GM12878 (cell line): ENCODE results near the gene OPTC. TPM values are rescaled to one million over a fixed set of nuclear protein-coding genes. Genes with fewer than 3 reads are reported as not detected.

Experiments
- ATAC-seq: fragments of 200-7000 bp; cut with Tn5 transposase; 3 replicates; pipeline ENCODE4 v1.9.1; 2020; ENCODE audit warnings: mild to moderate bottlenecking, moderate library complexity
- BruUV-seq: library from RNA; stranded (reverse); fragments of 400-500 nt; replicated peaks from 2 replicates; lab custom pipeline; 2021; lab: Mats Ljungman, UMichigan
- CTCF ChIA-PET: fragments of 300-600 bp; sonication (Branson Sonifier 250); formaldehyde crosslinking; extraction: SDS; loops from one replicate; lab custom pipeline; 2021; ENCODE audit warnings: inconsistent platforms; lab: Yijun Ruan, JAX
- POLR2A ChIA-PET: fragments of 350-600 bp; formaldehyde crosslinking; extraction: SDS; loops from one replicate; lab custom pipeline; 2021; ENCODE audit warnings: inconsistent platforms; lab: Charles Lee
- RAD21 ChIA-PET: fragments of 300-600 bp; sonication (Branson Sonifier 250); formaldehyde crosslinking; loops from one replicate; lab custom pipeline; 2023; ENCODE audit warnings: antibody characterized with exemption; ENCODE audit not compliant: unreplicated experiment; lab: Charles Lee
- SMC1A ChIA-PET: fragments of 300-600 bp; sonication (Branson Sonifier 250); formaldehyde crosslinking; loops from one replicate; lab custom pipeline; 2023; ENCODE audit not compliant: unreplicated experiment, uncharacterized antibody; lab: Charles Lee
- DNase-seq: peaks from one replicate; pipeline ENCODE4 v3.0.0-alpha.2; 2011; ENCODE audit warnings: low read depth, low spot score
- FAIRE-seq: peaks from 3 replicates; lab custom pipeline; 2011; peaks lifted over from hg19 to GRCh38; lab: Jason Lieb, UNC
- H2AFZ ChIP-seq: 2 replicates; pipeline ENCODE4 v1.6.0; 2011; ENCODE audit warnings: low read depth, low read length, control low read depth; ENCODE audit not compliant: control insufficient read depth
- H3K27ac ChIP-seq: 2 replicates; pipeline ENCODE4 v1.5.1; 2011; ENCODE audit warnings: control low read depth; ENCODE audit not compliant: control insufficient read depth, insufficient read depth
- H3K27me3 ChIP-seq, 2 experiments: replicated peaks in 1 of 2; 2 replicates each; pipeline versions ENCODE4 v1.6.0 to v1.6.1; 2011; ENCODE audit warnings: low read length in 1 of 2; ENCODE audit not compliant: control insufficient read depth in 2 of 2, insufficient read depth in 2 of 2
- H3K36me3 ChIP-seq, 2 experiments: 2 replicates each; pipeline ENCODE4 v1.5.1; 2011; ENCODE audit warnings: low read length in 1 of 2; ENCODE audit not compliant: control insufficient read depth in 2 of 2, insufficient read depth in 2 of 2
- H3K4me1 ChIP-seq: 2 replicates; pipeline ENCODE4 v1.6.1; 2011; ENCODE audit warnings: mild to moderate bottlenecking, low read length, moderate library complexity, mixed read lengths; ENCODE audit not compliant: control insufficient read depth, insufficient read depth
- H3K4me2 ChIP-seq: 2 replicates; pipeline ENCODE4 v1.6.0; 2011; ENCODE audit warnings: control low read depth; ENCODE audit not compliant: control insufficient read depth, insufficient read depth
- H3K4me3 ChIP-seq: fragments of 200-600 bp; sonication (generic); 2 replicates; pipeline ENCODE4 v1.5.1; 2016
- H3K79me2 ChIP-seq: 2 replicates; pipeline ENCODE4 v1.6.0; 2011; ENCODE audit warnings: low read length; ENCODE audit not compliant: control insufficient read depth, insufficient read depth
- H3K9ac ChIP-seq: 2 replicates; pipeline ENCODE4 v1.8.0; 2011; ENCODE audit warnings: low read length, control low read depth, mixed read lengths; ENCODE audit not compliant: control insufficient read depth, insufficient read depth
- H3K9me3 ChIP-seq: replicated peaks from 3 replicates; pipeline ENCODE4 v1.5.1; 2011; ENCODE audit warnings: mild to moderate bottlenecking, low read length; ENCODE audit not compliant: control insufficient read depth, insufficient read depth
- H4K20me1 ChIP-seq: 2 replicates; pipeline ENCODE4 v1.6.0; 2011; ENCODE audit not compliant: control insufficient read depth, insufficient read depth
- BACH1 ChIP-seq: fragments of 450-650 bp; IDR thresholded peaks from 2 replicates; pipeline ENCODE4 v1.6.1; 2017; ENCODE audit warnings: mild to moderate bottlenecking, borderline replicate concordance
- BMI1 ChIP-seq: fragments of 450-650 bp; IDR thresholded peaks from 2 replicates; pipeline ENCODE4 v1.6.1; 2016; ENCODE audit warnings: mild to moderate bottlenecking, moderate library complexity, borderline replicate concordance
- FOXK2 ChIP-seq: fragments of 450-650 bp; IDR thresholded peaks from 2 replicates; pipeline ENCODE4 v1.6.1; 2017; ENCODE audit warnings: mild to moderate bottlenecking, moderate library complexity
- HDAC6 ChIP-seq: fragments of 200-600 bp; sonication (generic); IDR thresholded peaks from one replicate; pipeline ENCODE4 v1.8.0; 2017; ENCODE audit warnings: antibody characterized with exemption; ENCODE audit not compliant: unreplicated experiment
- KAT2A ChIP-seq: conservative IDR thresholded peaks from 2 replicates; pipeline ENCODE4 v1.6.1; 2011; ENCODE audit warnings: low read depth, low read length; ENCODE audit not compliant: control insufficient read depth
- MTA3 ChIP-seq: IDR thresholded peaks from 2 replicates; pipeline ENCODE4 v1.6.1; 2012; ENCODE audit warnings: low read length, inconsistent platforms, borderline replicate concordance
- NR2C2 ChIP-seq: IDR thresholded peaks from 2 replicates; pipeline ENCODE4 v1.6.1; 2011; ENCODE audit warnings: borderline replicate concordance, low read depth; ENCODE audit not compliant: control insufficient read depth, insufficient read length
- POLR2A ChIP-seq: IDR thresholded peaks from 2 replicates; pipeline ENCODE4 v1.6.1; 2011; ENCODE audit warnings: low read depth, mild to moderate bottlenecking, low read length
- SMC3 ChIP-seq: IDR thresholded peaks from 2 replicates; pipeline ENCODE4 v1.6.1; 2011; ENCODE audit warnings: low read length, improper control_type of control experiment, borderline replicate concordance
- STAT1 ChIP-seq: fragments of 450-650 bp; conservative IDR thresholded peaks from 2 replicates; pipeline ENCODE4 v1.6.1; 2014; ENCODE audit warnings: antibody characterized with exemption, mild to moderate bottlenecking
- TCF12 ChIP-seq: IDR thresholded peaks from 2 replicates; pipeline ENCODE4 v1.6.1; 2011; ENCODE audit warnings: low read depth, mild to moderate bottlenecking, low read length
- ZNF207 ChIP-seq: fragments of 450-650 bp; IDR thresholded peaks from 2 replicates; pipeline ENCODE4 v1.6.1; 2014; ENCODE audit warnings: antibody characterized with exemption, mild to moderate bottlenecking, borderline replicate concordance
- WGBS: methylation state at CpG from one replicate; pipeline ENCODE4 v1.1.6; 2016; ENCODE audit warnings: low lambda C conversion rate; ENCODE audit not compliant: insufficient replicate concordance, insufficient coverage; ENCODE audit errors: missing lambda C conversion rate; 5-methylcytosine and 5-hydroxymethylcytosine counted together
- in situ Hi-C: fragments of 300-500 bp; cut with MboI; formaldehyde crosslinking; loops from 9 replicates; pipeline ENCODE4 v1.14.3; 2018; ENCODE audit warnings: mixed read lengths
- intact Hi-C: fragments of 100-400 bp; cut with micrococcal nuclease; formaldehyde crosslinking; loops from one replicate; pipeline ENCODE4 v1.14.2; 2022; ENCODE audit not compliant: unreplicated experiment
- polyA plus RNA-seq, 11 experiments: library from polyadenylated mRNA; depleted of rRNA in 4 of 11; unstranded in 6 of 11; stranded (reverse) in 5 of 11; fragments of >200 nt; fragmentation: Nextera tagmentation in 4 of 11; fragmentation: Illumina TruSeq in 1 of 11; extraction: Ambion mirVana in 4 of 11; extraction: Trizol in 1 of 11; gene quantifications; 1 replicate in 1 of 11; 2 replicates in 10 of 11; pipeline versions ENCODE4 v1.2.1 to v1.2.3, GENCODE V29; 2011 to 2016; ENCODE audit warnings: inconsistent platforms in 2 of 11, missing spikeins in 2 of 11, low read depth in 1 of 11
- total RNA-seq, 4 experiments: library from RNA; depleted of rRNA in 3 of 4; stranded (reverse); fragments of >200 nt in 3 of 4; fragmentation: Illumina TruSeq in 1 of 4; extraction: Trizol in 1 of 4; gene quantifications; 2 replicates each; pipeline versions ENCODE4 v1.2.1 to v1.2.3, GENCODE V29; 2013 to 2021
- TF ChIP-seq, protein P1 (sequence below): IDR thresholded peaks from 2 replicates; pipeline ENCODE4 v1.6.1; 2012; ENCODE audit warnings: low read depth, low read length, improper control_type of control experiment
- TF ChIP-seq, protein P2 (sequence below): fragments of 450-650 bp; IDR thresholded peaks from 2 replicates; pipeline ENCODE4 v1.6.1; 2014; ENCODE audit warnings: mild to moderate bottlenecking
- TF ChIP-seq, protein P3 (sequence below): IDR thresholded peaks from 2 replicates; pipeline ENCODE4 v1.6.1; 2012; ENCODE audit warnings: improper control_type of control experiment, low read depth, low read length; ENCODE audit not compliant: insufficient replicate concordance
- TF ChIP-seq, protein P4 (sequence below): IDR thresholded peaks from 2 replicates; pipeline ENCODE4 v1.6.1; 2012; ENCODE audit warnings: low read depth, low read length, improper control_type of control experiment

The OPTC gene
- total and polyA plus RNA-seq, 10 of the 15 experiments (the other 5 are each of a cell fraction or from before 2014, with no cell fraction given): not detected

DNA sequence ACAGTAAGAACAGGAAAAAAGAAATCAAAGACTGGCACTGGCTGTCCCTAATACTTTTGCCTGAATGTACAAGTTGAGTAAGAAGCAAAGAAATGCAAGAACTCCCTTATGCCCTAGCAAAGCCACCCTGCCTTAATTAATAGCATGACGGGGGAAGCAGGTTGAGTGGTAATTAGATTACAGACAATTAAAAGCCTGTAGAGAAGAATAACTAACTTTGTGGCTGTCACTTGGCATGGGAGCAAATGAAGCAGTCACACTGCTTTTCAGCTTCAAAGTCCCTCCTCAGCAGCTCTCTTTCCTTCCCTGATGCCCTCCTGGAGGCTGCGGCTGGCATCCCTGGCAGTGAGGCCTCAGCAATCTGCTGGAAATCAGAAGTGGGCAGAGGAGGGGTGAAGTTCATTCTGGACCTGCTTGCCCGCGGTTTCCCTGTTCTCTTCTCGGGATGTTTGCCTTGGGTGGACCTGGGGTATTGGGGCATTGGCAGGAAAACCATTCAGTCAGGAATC, 3.4 kb downstream of the OPTC start:
- POLR2A ChIA-PET: no interaction called here
- no TSS peak for BruUV-seq
- H3K4me1 ChIP-seq: no peaks in the 10 kb centered on the region
- DNase-seq: no peak
- no peak overlapping the region for H3K27ac ChIP-seq
- FAIRE-seq: no peak
- H4K20me1 ChIP-seq: no peaks in the 10 kb centered on the region
- no peak overlapping the region for H3K4me2 ChIP-seq
- intact Hi-C loops: no loop called here
- no peak overlapping the region for H2AFZ ChIP-seq
- no peaks in the 10 kb centered on the region for H3K9me3 ChIP-seq
- RAD21 ChIA-PET: no interaction called here
- no peak for ATAC-seq
- whole genome bisulfite sequencing: 27% methylated on average over 5 of the region's 5 CpGs
- no peaks in the 10 kb centered on the region; a peak in 2 of 4 replicates for H3K27me3 ChIP-seq
- TF ChIP-seq BMI1 (no peak), HDAC6 (no peak), STAT1 (no peak), POLR2A (no peak), TCF12 (no peak), KAT2A (no peak), NR2C2 (no peak), FOXK2 (no peak), ZNF207 (no peak), BACH1 (no peak), SMC3 (no peak), MTA3 (no peak)
- TF ChIP-seq, protein P1, sequence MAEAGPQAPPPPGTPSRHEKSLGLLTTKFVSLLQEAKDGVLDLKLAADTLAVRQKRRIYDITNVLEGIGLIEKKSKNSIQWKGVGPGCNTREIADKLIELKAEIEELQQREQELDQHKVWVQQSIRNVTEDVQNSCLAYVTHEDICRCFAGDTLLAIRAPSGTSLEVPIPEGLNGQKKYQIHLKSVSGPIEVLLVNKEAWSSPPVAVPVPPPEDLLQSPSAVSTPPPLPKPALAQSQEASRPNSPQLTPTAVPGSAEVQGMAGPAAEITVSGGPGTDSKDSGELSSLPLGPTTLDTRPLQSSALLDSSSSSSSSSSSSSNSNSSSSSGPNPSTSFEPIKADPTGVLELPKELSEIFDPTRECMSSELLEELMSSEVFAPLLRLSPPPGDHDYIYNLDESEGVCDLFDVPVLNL: no peak
- TF ChIP-seq, protein P2, sequence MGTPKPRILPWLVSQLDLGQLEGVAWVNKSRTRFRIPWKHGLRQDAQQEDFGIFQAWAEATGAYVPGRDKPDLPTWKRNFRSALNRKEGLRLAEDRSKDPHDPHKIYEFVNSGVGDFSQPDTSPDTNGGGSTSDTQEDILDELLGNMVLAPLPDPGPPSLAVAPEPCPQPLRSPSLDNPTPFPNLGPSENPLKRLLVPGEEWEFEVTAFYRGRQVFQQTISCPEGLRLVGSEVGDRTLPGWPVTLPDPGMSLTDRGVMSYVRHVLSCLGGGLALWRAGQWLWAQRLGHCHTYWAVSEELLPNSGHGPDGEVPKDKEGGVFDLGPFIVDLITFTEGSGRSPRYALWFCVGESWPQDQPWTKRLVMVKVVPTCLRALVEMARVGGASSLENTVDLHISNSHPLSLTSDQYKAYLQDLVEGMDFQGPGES: no peak
- TF ChIP-seq, protein P3, sequence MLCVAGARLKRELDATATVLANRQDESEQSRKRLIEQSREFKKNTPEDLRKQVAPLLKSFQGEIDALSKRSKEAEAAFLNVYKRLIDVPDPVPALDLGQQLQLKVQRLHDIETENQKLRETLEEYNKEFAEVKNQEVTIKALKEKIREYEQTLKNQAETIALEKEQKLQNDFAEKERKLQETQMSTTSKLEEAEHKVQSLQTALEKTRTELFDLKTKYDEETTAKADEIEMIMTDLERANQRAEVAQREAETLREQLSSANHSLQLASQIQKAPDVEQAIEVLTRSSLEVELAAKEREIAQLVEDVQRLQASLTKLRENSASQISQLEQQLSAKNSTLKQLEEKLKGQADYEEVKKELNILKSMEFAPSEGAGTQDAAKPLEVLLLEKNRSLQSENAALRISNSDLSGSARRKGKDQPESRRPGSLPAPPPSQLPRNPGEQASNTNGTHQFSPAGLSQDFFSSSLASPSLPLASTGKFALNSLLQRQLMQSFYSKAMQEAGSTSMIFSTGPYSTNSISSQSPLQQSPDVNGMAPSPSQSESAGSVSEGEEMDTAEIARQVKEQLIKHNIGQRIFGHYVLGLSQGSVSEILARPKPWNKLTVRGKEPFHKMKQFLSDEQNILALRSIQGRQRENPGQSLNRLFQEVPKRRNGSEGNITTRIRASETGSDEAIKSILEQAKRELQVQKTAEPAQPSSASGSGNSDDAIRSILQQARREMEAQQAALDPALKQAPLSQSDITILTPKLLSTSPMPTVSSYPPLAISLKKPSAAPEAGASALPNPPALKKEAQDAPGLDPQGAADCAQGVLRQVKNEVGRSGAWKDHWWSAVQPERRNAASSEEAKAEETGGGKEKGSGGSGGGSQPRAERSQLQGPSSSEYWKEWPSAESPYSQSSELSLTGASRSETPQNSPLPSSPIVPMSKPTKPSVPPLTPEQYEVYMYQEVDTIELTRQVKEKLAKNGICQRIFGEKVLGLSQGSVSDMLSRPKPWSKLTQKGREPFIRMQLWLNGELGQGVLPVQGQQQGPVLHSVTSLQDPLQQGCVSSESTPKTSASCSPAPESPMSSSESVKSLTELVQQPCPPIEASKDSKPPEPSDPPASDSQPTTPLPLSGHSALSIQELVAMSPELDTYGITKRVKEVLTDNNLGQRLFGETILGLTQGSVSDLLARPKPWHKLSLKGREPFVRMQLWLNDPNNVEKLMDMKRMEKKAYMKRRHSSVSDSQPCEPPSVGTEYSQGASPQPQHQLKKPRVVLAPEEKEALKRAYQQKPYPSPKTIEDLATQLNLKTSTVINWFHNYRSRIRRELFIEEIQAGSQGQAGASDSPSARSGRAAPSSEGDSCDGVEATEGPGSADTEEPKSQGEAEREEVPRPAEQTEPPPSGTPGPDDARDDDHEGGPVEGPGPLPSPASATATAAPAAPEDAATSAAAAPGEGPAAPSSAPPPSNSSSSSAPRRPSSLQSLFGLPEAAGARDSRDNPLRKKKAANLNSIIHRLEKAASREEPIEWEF: no peak
- TF ChIP-seq, protein P4, sequence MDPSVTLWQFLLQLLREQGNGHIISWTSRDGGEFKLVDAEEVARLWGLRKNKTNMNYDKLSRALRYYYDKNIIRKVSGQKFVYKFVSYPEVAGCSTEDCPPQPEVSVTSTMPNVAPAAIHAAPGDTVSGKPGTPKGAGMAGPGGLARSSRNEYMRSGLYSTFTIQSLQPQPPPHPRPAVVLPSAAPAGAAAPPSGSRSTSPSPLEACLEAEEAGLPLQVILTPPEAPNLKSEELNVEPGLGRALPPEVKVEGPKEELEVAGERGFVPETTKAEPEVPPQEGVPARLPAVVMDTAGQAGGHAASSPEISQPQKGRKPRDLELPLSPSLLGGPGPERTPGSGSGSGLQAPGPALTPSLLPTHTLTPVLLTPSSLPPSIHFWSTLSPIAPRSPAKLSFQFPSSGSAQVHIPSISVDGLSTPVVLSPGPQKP: no peak
- TF ChIP-seq, all 136 proteins: peak for 0
- in situ Hi-C loops: no loop called here
- no peak overlapping the region for H3K9ac ChIP-seq
- ChIA-PET CTCF (interaction anchor here (0.7 to 2.3 kb wide), 3 partner anchors 9 to 1444 kb away, joined by 3 to 7 read pairs (median 3); no protein-coding TSS in a partner anchor), SMC1A (no interaction called here)
- no peaks in the 10 kb centered on the region for H3K36me3 ChIP-seq
- H3K79me2 ChIP-seq: no peaks in the 10 kb centered on the region
- H3K4me3 ChIP-seq: no peak overlapping the region
